Left ventricle myocardium inferior (tissue), 1 donor: ENCODE data around the gene ADARB1. TPM values are rescaled to one million over a fixed set of nuclear protein-coding genes. Genes with fewer than 3 reads are reported as not detected.

Experiments used
- DNase-seq: peaks from one replicate; pipeline ENCODE4 v3.0.0-alpha.2; 2020
- H3K27ac ChIP-seq: fragments of 200-600 bp; replicated peaks from 2 replicates; pipeline ENCODE4 v1.8.0; 2021
- H3K27me3 ChIP-seq: fragments of 200-600 bp; 2 replicates; pipeline ENCODE4 v1.8.0; 2021; ENCODE audit warnings: low read depth
- H3K36me3 ChIP-seq: fragments of 200-600 bp; 2 replicates; pipeline ENCODE4 v1.8.0; 2021
- H3K4me1 ChIP-seq: fragments of 200-600 bp; 2 replicates; pipeline ENCODE4 v1.8.0; 2021
- H3K4me3 ChIP-seq: fragments of 200-600 bp; 2 replicates; pipeline ENCODE4 v1.8.0; 2021; ENCODE audit warnings: mild to moderate bottlenecking, moderate library complexity
- H3K9me3 ChIP-seq: fragments of 200-600 bp; replicated peaks from 2 replicates; pipeline ENCODE4 v1.8.0; 2021
- CTCF ChIP-seq: fragments of 200-600 bp; IDR thresholded peaks from 2 replicates; pipeline ENCODE4 v1.8.0; 2021; ENCODE audit warnings: antibody characterized with exemption, mild to moderate bottlenecking, borderline replicate concordance
- intact Hi-C: fragments of 100-400 bp; cut with micrococcal nuclease; formaldehyde crosslinking; loops from one replicate; pipeline ENCODE4 v1.11.0; 2022
- total RNA-seq: library from RNA; stranded (reverse); fragmentation: NEBNext Ultra II Directional; extraction: Animal tissue kit (Norgen Biotek cat#: 25700); gene quantifications from one replicate; pipeline ENCODE4 v1.2.1, GENCODE V29; 2021
- donor health status: DM: no; HTN: yes; CAD: no; lungs with severe emphysema.

The ADARB1 gene
- total RNA-seq, 1 donor from 2014 or later, result 15.5 TPM

- Histone ChIP-seq H3K4me1 (peaks cover 46% of the 10 kb centered on the region), H3K27ac (no peak overlapping the region), H3K27me3 (no peaks in the 10 kb centered on the region), H3K9me3 (peaks cover 21% of the 10 kb centered on the region), H3K36me3 (no peaks in the 10 kb centered on the region), H3K4me3 (no peak overlapping the region)
- no peak for DNase-seq
- TF ChIP-seq CTCF, result no peak
- intact Hi-C loops, result no loop called here
Measured at GRCh38 chr21:45036630-45037029, 37.8 kb upstream of the ADARB1 start.

GRCh38 chr21:45037986-45038385 is 36.4 kb upstream of the ADARB1 start:
- H3K4me1 ChIP-seq, result peaks cover 34% of the 10 kb centered on the region
- intact Hi-C loops, result no loop called here
- no peak for DNase-seq
- no peaks in the 10 kb centered on the region for H3K27me3 ChIP-seq
- H3K9me3 ChIP-seq, result peaks cover 21% of the 10 kb centered on the region
- no peak overlapping the region for H3K27ac ChIP-seq
- H3K4me3 ChIP-seq, result no peak overlapping the region
- TF ChIP-seq CTCF, result no peak
- H3K36me3 ChIP-seq, result no peaks in the 10 kb centered on the region

DNA sequence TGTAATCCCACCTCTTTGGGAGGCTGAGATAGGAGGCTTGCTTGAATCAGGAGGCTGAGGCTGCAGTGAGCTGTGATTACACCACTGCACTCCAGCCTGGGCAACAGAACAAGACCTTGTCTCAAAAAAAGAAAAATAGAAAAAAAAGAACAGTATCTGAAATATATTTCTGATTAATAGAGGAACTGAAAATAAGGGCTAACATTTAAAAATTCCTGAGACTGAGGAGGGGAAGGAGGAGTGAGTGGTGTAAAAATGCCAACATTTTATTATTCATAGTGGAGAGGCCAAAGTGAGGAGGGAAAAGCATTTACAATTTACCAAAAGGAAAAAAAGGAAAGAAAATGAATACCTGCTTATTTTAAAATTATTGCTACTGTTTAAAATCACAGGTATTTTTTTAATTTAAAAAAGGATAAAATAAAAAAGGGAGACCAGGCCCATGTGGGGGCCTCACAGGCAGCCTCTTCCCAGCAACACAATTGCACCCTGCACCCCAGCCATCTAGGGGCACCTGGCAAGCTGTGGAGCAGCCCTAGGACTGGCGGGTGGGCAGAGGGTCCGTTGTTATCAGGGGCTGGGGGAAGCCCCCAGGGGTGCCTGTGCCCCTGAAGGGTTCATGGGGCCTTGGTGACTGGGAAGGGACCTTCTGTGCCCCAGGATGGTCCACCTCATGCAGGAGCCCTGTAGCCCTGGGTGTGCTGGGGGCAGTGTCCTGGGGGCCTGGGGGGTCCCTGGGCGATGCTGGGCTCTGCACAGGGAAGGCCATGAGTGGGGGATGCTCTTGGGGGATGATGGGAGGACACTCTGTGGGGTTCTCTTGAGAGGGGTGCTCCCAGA is 34.8 kb upstream of the ADARB1 start:
- Histone ChIP-seq H3K27me3 (no peaks in the 10 kb centered on the region), H3K4me1 (peaks cover 19% of the 10 kb centered on the region), H3K9me3 (peaks cover 21% of the 10 kb centered on the region), H3K27ac (no peak overlapping the region), H3K4me3 (no peak overlapping the region), H3K36me3 (no peaks in the 10 kb centered on the region)
- no peak for DNase-seq
- intact Hi-C loops, result no loop called here
- TF ChIP-seq CTCF, result no peak

GRCh38 chr21:45040157-45040711 is 34.1 kb upstream of the ADARB1 start:
- intact Hi-C loops, result no loop called here
- no peaks in the 10 kb centered on the region for H3K27me3 ChIP-seq
- peaks cover 21% of the 10 kb centered on the region for H3K9me3 ChIP-seq
- peaks cover 13% of the 10 kb centered on the region for H3K4me1 ChIP-seq
- H3K36me3 ChIP-seq, result no peaks in the 10 kb centered on the region
- no peak for DNase-seq
- no peak overlapping the region for H3K4me3 ChIP-seq
- no peak for TF ChIP-seq CTCF
- no peak overlapping the region for H3K27ac ChIP-seq

- intact Hi-C loops, result no loop called here
- DNase-seq, result no peak
- H3K27ac ChIP-seq, result peak overlapping the region; percentile 50
- H3K36me3 ChIP-seq, result no peaks in the 10 kb centered on the region
- H3K9me3 ChIP-seq, result peaks cover 22% of the 10 kb centered on the region
- TF ChIP-seq CTCF, result no peak
- H3K4me3 ChIP-seq, result peak overlapping the region; percentile 17
- H3K4me1 ChIP-seq, result peaks cover 13% of the 10 kb centered on the region
- no peaks in the 10 kb centered on the region for H3K27me3 ChIP-seq
Measured at GRCh38 chr21:45040739-45041138, 33.6 kb upstream of the ADARB1 start.
